HG03571 (cell line): ENCODE data around the gene CEP112.
"Not testable (repeated sequence)": the region's sequence is repeated elsewhere in the genome, so short reads cannot be mapped to it uniquely, and the experiment has no call there.

Source experiments
- ATAC-seq: cut with Tn5 transposase; IDR thresholded peaks from one replicate; pipeline ENCODE4 v1.9.1; 2021; ENCODE audit not compliant: unreplicated experiment

CEP112 gene

GRCh38 chr17:65698381-65699061 lies 493.4 kb downstream of the CEP112 start:
- ATAC-seq, result no peak

GRCh38 chr17:65697661-65698060 lies 494.3 kb downstream of the CEP112 start:
- ATAC-seq, result no peak

GRCh38 chr17:65696739-65697394 lies 495.1 kb downstream of the CEP112 start:
- ATAC-seq, result no peak

GRCh38 chr17:65694601-65695000 lies 497.3 kb downstream of the CEP112 start:
- ATAC-seq, result no peak

GRCh38 chr17:65690626-65691310 lies 501.2 kb downstream of the CEP112 start:
- ATAC-seq, result no peak

GRCh38 chr17:65688307-65688706 lies 503.6 kb downstream of the CEP112 start:
- no peak for ATAC-seq

- ATAC-seq, result no peak
Observed at GRCh38 chr17:65685110-65685509, 506.8 kb downstream of the CEP112 start.

- ATAC-seq, result no peak
Observed at GRCh38 chr17:65684631-65685030, 507.3 kb downstream of the CEP112 start.

- ATAC-seq, result no peak
Observed at GRCh38 chr17:65683428-65683827, 508.5 kb downstream of the CEP112 start.

GRCh38 chr17:65681763-65682162 lies 510.2 kb downstream of the CEP112 start:
- not testable (repeated sequence) for ATAC-seq

GRCh38 chr17:65679165-65679845 lies 512.6 kb downstream of the CEP112 start:
- no peak for ATAC-seq

GRCh38 chr17:65678546-65678945 lies 513.4 kb downstream of the CEP112 start:
- no peak for ATAC-seq

GRCh38 chr17:65677932-65678331 lies 514.0 kb downstream of the CEP112 start:
- ATAC-seq, result no peak

- no peak for ATAC-seq
Observed at GRCh38 chr17:65674246-65675045, 517.5 kb downstream of the CEP112 start.

- no peak for ATAC-seq
Observed at GRCh38 chr17:65670667-65671371, 521.1 kb downstream of the CEP112 start.

- no peak for ATAC-seq
Observed at GRCh38 chr17:65668211-65668610, 523.7 kb downstream of the CEP112 start.

- ATAC-seq, result no peak
Observed at GRCh38 chr17:65667656-65668055, 524.3 kb downstream of the CEP112 start.

GRCh38 chr17:65666876-65667321 lies 525.0 kb downstream of the CEP112 start:
- ATAC-seq, result no peak

GRCh38 chr17:65665966-65666365 lies 526.0 kb downstream of the CEP112 start:
- ATAC-seq, result no peak

- no peak for ATAC-seq
Observed at GRCh38 chr17:65664696-65665095, 527.2 kb downstream of the CEP112 start.
